WTC11 (cell line): ENCODE measurements around the gene PCDH7.

ENCODE experiments used
- CREB1 ChIP-seq: sonication (generic); formaldehyde crosslinking; IDR thresholded peaks from 2 replicates; pipeline ENCODE4 v1.8.0; 2023; ENCODE audit warnings: mild to moderate bottlenecking, missing genetic modification reagents
- CTCF ChIP-seq: fragments of 200-600 bp; IDR thresholded peaks from 2 replicates; pipeline ENCODE4 v1.8.0; 2022; ENCODE audit warnings: antibody characterized with exemption
- E2F1 ChIP-seq: sonication (generic); formaldehyde crosslinking; IDR thresholded peaks from 2 replicates; pipeline ENCODE4 v1.8.0; 2022; ENCODE audit warnings: mild to moderate bottlenecking, missing genetic modification reagents
- ESRRA ChIP-seq: sonication (generic); formaldehyde crosslinking; IDR thresholded peaks from 2 replicates; pipeline ENCODE4 v1.8.1; 2022; ENCODE audit warnings: mild to moderate bottlenecking, missing genetic modification reagents, borderline replicate concordance
- FOXP1 ChIP-seq: sonication (generic); formaldehyde crosslinking; IDR thresholded peaks from 2 replicates; pipeline ENCODE4 v1.8.0; 2022; ENCODE audit warnings: missing genetic modification reagents, mild to moderate bottlenecking, moderate library complexity, borderline replicate concordance
- MAX ChIP-seq: sonication (generic); formaldehyde crosslinking; IDR thresholded peaks from 2 replicates; pipeline ENCODE4 v1.8.0; 2022; ENCODE audit warnings: mild to moderate bottlenecking, missing genetic modification reagents
- SP1 ChIP-seq: sonication (generic); formaldehyde crosslinking; conservative IDR thresholded peaks from 2 replicates; pipeline ENCODE4 v1.8.1; 2022; ENCODE audit warnings: missing genetic modification reagents
- STAT6 ChIP-seq: sonication (generic); formaldehyde crosslinking; conservative IDR thresholded peaks from 2 replicates; pipeline ENCODE4 v1.8.1; 2023; ENCODE audit warnings: mild to moderate bottlenecking, low read depth, missing genetic modification reagents, moderate library complexity
- USF2 ChIP-seq: sonication (generic); formaldehyde crosslinking; IDR thresholded peaks from 2 replicates; pipeline ENCODE4 v1.8.1; 2023; ENCODE audit warnings: mild to moderate bottlenecking, missing genetic modification reagents, moderate library complexity
- ZBTB43 ChIP-seq: sonication (generic); formaldehyde crosslinking; IDR thresholded peaks from 2 replicates; pipeline ENCODE4 v1.8.1; 2023; ENCODE audit warnings: mild to moderate bottlenecking, missing genetic modification reagents
- ZNF263 ChIP-seq: sonication (generic); formaldehyde crosslinking; IDR thresholded peaks from 2 replicates; pipeline ENCODE4 v1.8.1; 2022; ENCODE audit warnings: low read depth, mild to moderate bottlenecking, moderate library complexity, missing genetic modification reagents
- ZNF281 ChIP-seq: sonication (generic); formaldehyde crosslinking; IDR thresholded peaks from 2 replicates; pipeline ENCODE4 v1.8.0; 2023; ENCODE audit warnings: mild to moderate bottlenecking, missing genetic modification reagents

- TF ChIP-seq ESRRA (no peak), ZBTB43 (no peak), STAT6 (no peak), CTCF (no peak), FOXP1 (CRISPR knock-in tag) (no peak), E2F1 (CRISPR knock-in tag) (no peak), USF2 (no peak), ZNF281 (CRISPR knock-in tag) (no peak), SP1 (CRISPR knock-in tag) (no peak), CREB1 (CRISPR knock-in tag) (no peak), MAX (no peak), ZNF263 (CRISPR knock-in tag) (no peak)
Measured at GRCh38 chr4:30756553-30756952, 36.4 kb downstream of the PCDH7 start.
